Stimulated activated CD4-positive, alpha-beta T cell treated with anti-CD3 and anti-CD28 coated beads, Interleukin-2, amount 100 ng/mL, for 48 hours (primary cell): ENCODE measurements around the gene MAN2B2.

Source experiments
- DNase-seq, 2 donors: peaks; one replicate each; pipeline ENCODE4 v3.0.0-alpha.2; 2020

The MAN2B2 gene

DNA sequence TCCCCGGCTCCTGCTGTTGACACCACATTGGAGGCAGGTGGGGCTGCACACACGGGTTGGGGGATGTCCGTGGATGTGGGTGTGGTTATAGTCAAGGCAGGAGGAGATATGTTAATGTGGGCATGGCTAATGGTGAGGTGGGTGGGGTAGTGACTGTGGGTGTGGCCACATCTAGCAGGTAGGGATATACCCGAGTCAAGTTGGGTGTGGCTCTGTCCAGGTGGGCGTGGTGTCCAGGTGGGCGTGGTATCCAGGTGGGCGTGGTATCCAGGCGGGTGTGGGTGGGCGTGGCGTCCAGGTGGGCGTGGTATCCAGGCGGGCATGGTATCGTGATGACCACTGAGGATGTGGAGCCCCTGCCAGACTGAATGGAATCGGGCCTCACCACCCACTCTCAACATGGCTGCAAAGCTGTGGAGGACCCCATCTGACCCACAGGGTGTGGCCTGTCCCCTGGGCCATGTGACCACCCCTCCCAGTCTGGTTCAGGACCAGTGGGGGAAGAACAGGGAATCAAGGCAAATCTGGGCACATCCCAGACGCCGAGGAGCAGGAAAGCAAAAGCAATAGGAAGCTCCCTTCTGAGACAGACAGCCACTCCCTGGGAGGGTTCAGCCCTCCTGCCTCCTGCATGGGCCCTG lies 21.0 kb downstream of the MAN2B2 start:
- DNase-seq = no peak

DNA sequence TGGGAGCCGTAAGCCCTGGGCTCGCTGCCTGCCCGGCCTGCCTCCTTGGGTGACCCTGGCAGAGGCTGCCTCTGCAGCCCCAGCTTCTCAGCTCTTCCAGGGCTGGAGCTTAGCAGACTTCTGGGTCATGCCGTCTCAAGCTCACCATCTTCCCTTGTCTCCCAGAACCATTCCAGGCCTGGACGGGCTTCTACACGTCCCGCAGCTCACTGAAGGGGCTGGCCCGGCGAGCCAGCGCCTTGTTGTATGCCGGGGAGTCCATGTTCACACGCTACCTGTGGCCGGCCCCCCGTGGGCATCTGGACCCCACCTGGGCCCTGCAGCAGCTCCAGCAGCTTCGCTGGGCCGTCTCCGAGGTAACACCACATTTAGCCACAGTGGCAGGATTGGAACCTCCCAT lies 22.0 kb downstream of the MAN2B2 start:
- no peak for DNase-seq

DNA sequence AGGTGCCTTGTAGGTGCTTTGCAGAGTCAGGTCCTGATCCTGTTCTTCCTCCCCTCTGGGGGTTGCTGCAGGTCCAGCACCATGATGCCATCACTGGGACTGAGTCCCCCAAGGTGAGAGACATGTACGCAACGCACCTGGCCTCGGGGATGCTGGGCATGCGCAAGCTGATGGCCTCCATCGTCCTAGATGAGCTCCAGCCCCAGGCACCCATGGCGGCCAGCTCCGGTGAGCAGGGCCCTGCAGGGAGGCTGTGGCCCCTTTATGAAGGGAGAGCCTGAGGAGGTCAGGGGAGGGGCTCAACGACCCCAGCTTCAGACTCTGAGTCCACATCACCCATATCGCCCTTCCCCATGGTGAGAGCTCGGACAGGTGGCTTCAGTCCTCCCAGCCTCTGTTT lies 23.1 kb downstream of the MAN2B2 start:
- no peak for DNase-seq

DNA sequence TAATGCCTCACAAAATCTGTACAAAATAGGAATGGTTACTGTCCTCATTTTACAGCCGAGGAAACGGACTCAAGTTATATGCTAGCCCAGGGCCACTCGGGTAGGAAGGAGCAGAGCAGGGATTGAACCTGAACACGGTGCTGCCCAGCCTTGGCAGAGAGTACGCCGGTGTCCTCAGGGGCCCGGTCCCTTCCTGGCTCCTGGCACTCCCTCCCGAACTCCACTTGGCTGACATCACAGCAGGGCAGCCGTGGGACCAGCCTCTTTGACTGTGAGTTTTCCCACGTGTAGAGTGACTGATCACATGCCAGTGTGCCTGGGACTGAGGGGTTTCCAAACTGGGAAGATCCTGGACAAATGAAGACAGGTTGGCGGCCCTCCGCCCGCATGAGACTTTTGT lies 23.7 kb downstream of the MAN2B2 start:
- no peak for DNase-seq

DNA sequence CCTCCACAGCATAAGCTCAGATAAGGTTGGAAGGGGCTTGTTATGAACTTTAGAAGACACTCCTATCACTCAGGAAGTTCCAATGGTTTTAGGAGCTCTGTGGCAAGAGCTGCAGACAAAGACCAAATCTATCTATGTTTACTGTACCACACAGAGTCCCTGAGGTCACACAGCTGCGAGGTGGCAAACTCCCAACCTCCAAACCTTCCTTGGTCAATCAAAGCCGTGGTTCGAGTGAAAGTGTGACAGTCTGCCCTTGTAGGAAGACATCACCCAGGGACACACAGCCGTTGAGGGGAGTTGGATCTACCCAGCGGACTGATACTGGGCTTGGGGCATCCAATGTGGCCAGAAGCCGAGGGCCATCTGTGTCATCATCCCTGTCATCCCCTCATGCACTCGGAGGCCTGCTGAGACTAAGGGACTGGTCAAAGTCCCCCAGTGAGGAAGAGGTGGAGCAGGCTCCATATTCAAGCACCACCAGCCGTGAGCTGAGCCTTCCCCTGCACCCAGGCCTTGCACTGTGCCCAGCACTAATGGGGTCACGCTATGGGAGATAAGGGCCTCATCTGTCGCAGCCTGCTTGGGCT lies 26.8 kb downstream of the MAN2B2 start:
- no peak for DNase-seq

DNA sequence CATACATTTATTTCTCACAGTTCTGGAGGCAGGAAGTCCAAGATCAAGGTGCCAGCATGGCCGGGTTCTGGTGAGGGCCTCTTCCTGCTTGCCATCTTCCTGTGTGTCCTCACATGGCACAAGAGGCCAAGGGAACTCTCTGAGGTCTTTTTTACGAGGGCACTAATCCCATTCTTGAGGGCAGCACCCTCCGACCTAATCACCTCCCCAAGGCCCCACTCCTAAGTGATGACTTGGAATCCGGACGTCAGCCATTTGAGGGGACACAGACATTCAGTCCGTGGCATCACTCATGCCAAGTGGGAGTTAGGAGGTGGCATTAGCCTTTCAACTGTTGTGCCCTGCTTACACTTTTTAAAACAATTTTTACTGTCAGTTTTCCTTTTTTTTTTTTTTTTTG lies 27.3 kb downstream of the MAN2B2 start:
- no peak for DNase-seq

DNA sequence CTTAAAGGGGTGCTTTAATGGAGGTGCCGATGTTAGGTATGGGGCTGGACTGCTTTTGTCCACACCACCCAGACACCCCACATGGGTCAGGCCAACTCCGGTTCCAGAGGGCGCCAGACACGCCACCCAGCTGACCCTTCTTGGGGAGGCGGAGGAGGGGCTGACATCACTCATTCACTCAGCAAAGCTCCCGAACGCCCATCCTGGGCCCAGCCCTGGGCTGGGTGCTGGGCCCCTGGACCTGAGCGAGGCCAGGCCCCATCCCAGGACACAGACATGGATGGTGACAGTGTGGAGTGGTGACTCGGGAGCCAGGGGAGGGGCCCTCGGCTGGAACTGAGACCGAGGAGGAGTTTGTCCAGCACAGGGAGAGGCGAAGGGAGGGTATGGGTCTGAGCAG lies 28.1 kb downstream of the MAN2B2 start:
- DNase-seq = no peak

DNA sequence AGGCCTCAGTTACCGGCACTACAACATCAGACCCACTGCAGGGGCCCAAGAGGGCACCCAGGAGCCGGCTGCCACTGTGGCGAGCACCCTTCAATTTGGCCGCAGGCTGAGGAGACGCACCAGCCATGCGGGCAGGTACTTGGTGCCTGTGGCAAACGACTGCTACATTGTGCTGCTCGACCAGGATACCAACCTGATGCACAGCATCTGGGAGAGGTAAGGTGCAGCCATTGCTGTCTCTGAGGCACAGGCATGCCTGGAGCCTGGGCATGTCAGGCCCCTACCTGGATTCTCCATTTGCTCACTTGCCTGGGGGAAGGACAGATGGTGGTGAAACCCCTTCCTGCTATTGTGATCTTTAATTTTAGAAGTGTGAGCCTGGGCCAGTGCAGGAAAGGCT lies 30.1 kb downstream of the MAN2B2 start:
- no peak for DNase-seq

DNA sequence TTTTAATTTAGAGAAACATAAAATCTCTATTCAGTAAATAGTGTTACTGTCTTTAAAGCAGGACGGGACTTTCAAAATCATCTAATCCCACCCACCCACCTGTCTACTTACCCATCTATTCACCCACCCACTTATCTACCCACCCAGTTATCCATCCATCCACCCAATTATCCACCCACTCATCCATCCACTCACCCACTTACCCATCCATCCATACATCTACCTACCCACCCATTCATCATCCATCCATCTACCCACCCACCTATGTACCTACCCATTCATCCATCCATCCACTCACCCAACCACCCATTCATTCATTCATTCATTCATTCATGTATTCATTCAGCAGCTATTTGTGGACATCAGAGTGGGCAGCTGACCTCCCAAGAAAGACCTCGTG lies 30.6 kb downstream of the MAN2B2 start:
- DNase-seq = no peak

DNA sequence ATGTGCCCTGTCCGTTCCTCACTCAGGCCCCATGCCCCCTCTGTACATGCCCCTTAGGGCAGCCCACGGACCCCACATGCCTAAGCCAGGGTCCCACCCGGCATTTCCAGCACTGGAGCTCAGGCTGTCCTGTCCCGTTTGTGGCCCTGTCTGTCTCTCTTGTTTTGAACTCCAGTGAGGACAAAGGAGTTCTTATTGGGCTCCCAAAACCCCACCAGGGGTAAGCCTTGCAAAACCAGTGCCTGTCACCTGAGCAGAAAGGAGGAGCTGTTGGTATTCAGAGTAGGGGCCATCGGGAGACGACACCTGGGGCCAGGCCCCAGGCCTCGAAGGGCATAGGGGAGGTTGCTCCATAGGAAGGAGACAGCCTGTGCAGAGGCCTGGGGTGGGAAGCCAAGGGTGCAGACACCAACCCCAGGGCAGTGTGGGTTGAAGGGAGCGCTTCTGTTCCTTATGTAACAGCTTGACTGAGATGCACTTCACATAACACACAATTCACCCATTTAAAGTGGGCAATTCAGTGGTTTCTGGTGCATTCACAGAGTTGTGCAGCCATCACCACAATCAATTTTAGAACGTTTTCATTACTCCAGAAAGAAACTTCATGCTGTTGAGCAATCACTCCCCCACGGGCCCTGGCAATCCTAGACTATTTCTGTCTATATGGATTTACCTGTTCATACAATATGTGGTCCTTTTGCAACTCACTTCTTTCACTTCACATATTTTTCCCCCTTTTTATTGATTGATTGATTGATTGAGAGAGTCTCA lies 31.7 kb downstream of the MAN2B2 start:
- DNase-seq = no peak

DNA sequence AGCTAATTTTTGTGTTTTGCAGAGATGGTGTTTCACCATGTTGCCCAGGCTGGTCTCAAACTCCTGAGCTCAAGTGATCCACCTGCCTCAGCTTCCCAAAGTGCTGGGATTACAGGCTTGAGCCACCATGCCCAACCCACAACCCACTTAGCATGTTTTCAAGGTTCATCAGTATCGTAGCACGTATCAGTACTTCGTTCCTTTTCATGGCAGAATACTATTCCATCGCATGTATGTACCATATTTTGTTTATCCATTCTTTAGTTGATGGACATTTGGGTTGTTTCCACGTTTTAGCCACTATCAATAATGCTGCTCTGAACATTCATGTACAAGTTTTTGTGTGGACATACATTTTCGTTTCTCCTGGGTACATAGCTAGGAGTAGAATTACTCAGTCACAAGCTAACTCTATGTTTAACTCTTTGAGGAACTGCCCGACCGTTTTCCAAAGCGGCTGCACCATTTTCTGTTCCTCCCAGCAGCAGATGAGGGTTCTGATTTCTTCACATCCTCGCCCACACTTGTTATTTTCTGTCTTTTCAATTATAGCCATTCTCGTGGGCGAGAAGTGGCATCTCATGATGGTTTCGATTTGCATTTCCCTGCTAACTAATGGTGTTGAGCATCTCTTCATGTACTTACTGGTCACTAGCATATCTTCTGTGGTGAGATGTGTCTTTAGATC lies 32.5 kb downstream of the MAN2B2 start:
- DNase-seq = no peak

DNA sequence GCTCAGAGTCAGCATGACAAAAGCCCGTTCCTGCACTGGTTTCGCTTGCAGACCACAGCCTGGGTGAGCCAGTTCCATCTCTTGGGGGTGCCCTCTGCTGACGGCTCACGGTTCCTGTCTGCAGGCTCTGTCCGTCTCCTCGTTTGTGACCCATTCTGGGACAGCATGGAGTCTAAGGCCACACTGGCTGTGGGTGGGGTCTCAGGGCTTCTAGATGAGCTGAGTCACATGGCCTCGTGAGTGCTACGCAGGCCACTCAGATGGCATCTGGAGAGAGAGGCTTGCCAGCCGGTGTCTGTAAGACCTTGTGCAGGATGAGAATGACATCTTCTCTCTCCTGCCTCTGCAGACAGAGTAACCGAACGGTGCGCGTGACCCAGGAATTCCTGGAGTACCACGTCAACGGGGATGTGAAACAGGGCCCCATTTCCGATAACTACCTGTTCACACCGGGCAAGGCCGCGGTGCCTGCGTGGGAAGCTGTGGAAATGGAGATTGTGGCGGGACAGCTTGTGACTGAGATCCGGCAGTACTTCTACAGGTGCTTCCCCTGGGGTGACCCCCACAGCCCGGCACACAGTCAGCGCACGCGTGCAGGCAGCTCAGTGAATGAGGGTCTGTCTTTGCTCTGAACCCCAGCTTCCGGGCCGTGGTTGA lies 33.9 kb downstream of the MAN2B2 start:
- no peak for DNase-seq

DNA sequence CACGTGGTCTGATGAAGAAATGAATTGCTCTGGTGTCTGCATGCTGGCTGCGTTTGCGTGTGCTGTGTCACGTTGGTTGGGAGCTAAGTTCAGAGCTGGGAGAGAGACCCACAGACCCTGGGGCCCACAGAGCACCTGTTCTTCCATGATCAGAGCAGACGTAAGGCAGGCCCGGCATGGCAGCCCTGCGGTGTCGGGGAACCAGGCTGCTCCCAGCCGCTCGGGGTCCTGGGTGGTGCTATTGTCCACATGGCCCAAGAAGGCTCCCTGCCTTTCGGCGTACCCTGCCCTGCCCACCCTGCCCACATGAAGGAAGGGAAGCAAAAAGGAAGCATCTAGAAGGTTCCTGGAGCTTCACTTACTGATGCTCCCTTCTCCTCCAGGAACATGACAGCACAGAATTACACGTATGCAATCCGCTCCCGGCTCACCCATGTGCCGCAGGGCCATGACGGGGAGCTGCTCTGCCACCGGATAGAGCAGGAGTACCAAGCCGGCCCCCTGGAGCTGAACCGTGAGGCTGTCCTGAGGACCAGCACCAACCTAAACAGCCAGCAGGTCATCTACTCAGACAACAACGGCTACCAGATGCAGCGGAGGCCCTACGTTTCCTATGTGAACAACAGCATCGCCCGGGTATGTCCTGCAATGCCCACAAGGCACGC lies 34.6 kb downstream of the MAN2B2 start:
- no peak for DNase-seq

DNA sequence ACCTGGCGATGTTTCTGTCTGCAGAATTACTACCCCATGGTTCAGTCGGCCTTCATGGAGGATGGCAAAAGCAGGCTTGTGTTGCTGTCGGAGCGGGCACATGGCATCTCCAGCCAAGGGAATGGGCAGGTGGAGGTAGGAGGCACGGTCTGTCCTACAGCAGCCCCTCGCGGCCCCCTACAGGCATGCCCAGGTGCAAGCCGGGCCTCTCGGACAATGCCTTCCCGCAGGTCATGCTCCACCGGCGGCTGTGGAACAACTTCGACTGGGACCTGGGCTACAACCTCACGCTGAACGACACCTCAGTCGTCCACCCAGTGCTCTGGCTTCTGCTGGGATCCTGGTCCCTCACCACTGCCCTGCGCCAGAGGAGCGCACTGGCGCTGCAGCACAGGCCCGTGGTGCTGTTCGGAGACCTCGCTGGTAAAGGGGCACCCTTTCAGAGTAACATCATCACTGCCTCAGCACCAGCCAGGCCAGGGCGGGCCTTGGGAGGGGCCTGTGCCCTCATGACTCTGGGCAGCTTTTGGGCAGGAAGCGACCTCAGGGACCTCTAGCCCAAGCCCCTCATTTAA lies 36.0 kb downstream of the MAN2B2 start:
- no peak for DNase-seq

DNA sequence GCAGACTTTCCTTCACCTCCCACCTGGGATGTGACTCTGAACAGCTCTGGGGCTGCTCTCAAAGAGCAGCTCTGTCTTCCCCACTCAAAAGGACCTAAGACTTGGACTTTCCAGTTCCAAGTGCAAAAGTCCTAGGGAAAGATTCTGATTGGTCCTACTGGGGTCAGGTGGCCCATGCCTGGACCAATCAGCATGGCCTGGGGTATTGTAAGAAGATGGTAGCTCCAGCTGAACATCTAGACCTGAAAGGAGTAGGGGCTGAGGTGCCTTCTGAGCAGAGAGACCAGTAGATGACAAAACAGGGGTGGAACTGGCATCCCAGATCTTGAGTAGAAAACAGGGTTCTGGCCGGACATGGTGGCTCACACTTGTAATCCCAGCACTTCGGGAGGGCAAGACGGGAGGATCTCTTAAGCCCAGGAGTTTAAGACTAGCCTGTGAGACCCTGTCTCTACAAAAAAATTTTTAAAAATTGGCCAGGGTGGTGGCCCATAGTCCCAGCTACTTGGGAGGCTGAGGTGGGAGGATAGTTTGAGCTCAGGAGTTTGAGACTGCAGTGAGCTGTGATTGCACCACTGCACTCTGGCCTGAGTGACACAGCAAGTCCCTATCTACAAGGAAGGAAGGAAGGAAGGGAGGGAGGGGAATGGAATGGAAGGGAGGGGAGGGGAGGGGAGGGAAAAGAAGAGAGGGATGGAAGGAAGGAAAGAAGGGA lies 38.1 kb downstream of the MAN2B2 start:
- DNase-seq = no peak

DNA sequence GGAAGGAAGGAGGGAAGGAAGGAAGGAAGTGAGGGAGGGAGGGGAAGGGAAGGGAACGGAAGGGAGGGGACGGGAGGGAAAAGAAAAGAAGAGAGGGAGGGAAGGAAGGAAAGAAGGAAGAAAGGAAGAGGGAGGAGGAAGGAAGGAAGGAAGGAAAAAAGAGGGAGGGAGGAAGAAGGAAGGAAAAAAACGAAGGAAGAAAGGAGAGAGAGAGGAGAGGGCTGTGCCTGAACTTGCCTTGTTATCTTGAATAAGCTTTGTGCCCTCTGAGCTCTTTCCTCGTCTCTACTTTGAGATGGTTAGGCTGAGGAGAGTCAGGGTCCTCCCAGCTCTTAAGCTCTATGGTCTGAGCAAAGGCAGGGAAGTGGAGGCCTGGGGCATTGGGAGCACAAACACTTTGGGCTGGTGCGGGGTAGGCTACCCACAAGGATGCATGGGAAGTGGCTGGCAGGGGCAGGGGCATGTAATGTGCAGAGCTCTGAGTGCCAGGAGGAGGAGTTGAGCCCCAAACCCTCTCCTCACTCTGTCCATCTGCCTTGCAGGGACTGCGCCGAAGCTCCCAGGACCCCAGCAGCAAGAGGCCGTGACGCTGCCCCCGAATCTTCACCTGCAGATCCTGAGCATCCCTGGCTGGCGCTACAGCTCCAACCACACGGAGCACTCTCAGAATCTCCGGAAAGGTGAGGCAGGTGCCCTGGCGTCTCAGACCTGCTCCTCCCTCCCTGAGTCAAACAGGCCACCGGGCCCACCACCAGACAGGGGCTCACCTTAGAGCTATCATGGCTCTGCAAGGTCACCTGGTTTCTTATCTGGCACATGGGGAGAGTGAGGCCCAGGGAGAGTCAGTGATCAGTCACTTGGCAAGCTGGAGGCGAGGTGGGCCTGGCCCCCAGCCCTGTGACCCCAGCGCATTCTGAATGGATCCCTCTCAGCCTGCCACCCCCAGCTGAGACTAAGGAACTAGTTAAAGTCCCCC lies 39.0 kb downstream of the MAN2B2 start:
- DNase-seq = no peak

DNA sequence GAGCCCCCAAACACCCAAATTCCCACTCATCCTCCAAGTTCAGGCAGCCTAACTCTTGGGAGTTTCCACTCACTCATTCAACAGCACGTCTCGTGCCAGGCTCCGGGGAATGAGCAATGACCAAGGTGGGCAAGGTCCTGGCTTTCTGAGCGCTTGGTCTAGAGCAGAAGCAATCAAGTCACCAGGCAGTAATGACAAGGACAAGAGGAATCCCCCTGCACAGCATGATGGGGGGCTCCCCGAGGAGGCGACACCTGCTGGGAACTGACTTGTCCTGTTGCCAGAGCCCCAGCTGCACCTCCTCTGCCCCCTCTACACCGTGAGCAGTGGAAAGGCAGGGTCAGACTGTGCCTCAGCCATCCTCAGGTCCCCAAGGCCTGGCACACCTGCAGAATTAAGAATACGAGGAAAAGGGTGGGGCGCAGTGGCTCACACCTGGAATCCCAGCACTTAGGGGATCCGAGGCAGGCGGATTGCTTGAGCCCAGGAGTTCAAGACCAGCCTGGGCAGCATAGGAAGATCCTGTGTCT lies 39.8 kb downstream of the MAN2B2 start:
- no peak for DNase-seq

DNA sequence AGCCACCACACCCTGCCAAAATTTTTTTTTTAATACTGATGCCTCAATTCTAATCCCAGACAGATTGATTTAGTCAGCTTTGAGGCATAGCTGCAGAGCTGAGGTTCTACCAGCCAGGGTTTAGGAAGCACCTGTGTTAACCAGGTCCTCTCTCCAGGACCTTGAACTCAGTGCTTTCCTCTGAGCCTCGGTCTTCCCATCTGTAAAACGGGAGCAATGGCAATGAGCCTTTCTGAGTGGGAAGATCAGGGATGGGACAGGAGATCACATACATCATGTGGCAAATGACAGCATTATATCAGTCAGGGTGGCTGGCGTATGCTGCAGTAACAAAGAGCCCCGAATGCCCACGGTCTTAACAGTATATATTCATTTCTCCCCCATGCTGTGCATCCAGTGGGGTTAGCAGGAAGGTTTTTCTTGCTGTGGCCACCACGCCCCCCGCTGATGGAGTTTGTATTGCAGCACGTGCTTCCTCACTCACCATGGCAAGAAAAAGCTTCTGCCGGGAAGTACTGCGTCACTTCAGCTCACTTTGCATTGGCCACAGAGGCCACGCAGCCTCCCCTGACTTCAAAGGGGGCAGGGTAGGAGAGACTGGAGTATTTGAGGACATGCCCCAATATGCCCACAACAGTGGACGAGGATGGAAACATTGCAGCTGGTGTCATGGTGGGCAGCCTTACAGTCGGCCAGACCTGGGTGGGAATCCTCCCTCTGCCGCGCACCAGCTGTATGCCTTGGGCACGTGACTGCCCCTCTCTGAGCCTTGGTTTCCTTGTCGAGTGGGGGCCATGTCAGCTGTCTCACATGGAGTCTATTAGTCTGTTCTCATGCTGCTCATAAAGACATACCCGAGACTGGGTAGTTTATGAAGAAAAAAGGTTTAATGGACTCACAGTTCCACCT lies 41.4 kb downstream of the MAN2B2 start:
- no peak for DNase-seq

DNA sequence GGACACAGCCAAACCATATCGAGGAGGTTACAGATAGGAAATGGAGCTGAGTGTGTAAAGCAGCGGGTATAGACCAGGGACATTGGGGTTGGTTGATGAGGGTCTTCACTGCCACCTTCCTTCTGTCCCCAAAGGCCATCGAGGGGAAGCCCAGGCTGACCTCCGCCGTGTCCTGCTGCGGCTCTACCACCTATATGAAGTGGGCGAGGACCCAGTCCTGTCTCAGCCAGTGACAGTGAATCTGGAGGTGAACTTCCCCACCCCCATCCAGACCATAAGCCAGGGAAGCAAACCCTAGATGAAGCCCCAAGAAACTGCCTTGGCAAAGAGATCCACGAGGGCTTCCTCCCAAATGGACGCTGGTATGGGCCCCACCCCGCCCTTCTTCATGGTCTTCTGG lies 42.3 kb downstream of the MAN2B2 start:
- no peak for DNase-seq
